OCI-LY3 (cell line): ENCODE measurements around the gene LTBP3.

Experiments used
- H2AFZ ChIP-seq: fragments of 200-600, 300-600 bp; shearing (Covaris generic); 2 replicates; pipeline ENCODE4 v1.6.0; 2014; ENCODE audit warnings: antibody characterized with exemption, low read depth, low read length
- H3K27ac ChIP-seq: fragments of 200-600, 300-600 bp; sonication (generic); 2 replicates; pipeline ENCODE4 v1.5.1; 2014; ENCODE audit warnings: mild to moderate bottlenecking, low read length, moderate library complexity, mixed read lengths
- H3K27me3 ChIP-seq: fragments of 200-600, 300-600 bp; sonication (generic); 2 replicates; pipeline ENCODE4 v1.6.1; 2014; ENCODE audit warnings: low read depth, low read length, mixed read lengths
- H3K36me3 ChIP-seq: fragments of 200-600, 300-600 bp; sonication (generic); replicated peaks from 2 replicates; pipeline ENCODE3; 2014; ENCODE audit warnings: low read depth, low read length, mixed read lengths
- H3K4me1 ChIP-seq: fragments of 300-600, 200-600 bp; sonication (generic); 2 replicates; pipeline ENCODE4 v1.6.1; 2014; ENCODE audit warnings: low read length, mixed read lengths
- H3K4me2 ChIP-seq: fragments of 200-600, 300-600 bp; sonication (generic); 2 replicates; pipeline ENCODE4 v1.6.1; 2014; ENCODE audit warnings: low read length, mixed read lengths
- H3K4me3 ChIP-seq: fragments of 300-600, 200-600 bp; sonication (generic); 2 replicates; pipeline ENCODE4 v1.5.1; 2014; ENCODE audit warnings: antibody characterized with exemption, mild to moderate bottlenecking, low read length, moderate library complexity
- H3K79me2 ChIP-seq: fragments of 300-600, 200-600 bp; shearing (Covaris generic); 2 replicates; pipeline ENCODE4 v1.6.1; 2014; ENCODE audit warnings: mild to moderate bottlenecking, low read length, mixed read lengths
- H3K9ac ChIP-seq: fragments of 300-600, 200-600 bp; shearing (Covaris generic); 2 replicates; pipeline ENCODE4 v1.6.0; 2014; ENCODE audit warnings: mild to moderate bottlenecking, low read length, moderate library complexity
- H3K9me3 ChIP-seq: fragments of 200-600, 300-600 bp; shearing (Covaris generic); 2 replicates; pipeline ENCODE4 v1.6.1; 2014; ENCODE audit warnings: low read length, mixed read lengths; ENCODE audit not compliant: insufficient read depth
- H4K20me1 ChIP-seq: fragments of 200-600, 300-600 bp; sonication (generic); 2 replicates; pipeline ENCODE4 v1.6.1; 2016; ENCODE audit warnings: low read length, mixed read lengths; ENCODE audit not compliant: insufficient read depth
- CTCF ChIP-seq: fragments of 200-600, 300-600 bp; sonication (generic); IDR thresholded peaks from 2 replicates; pipeline ENCODE4 v1.5.1; 2014; ENCODE audit warnings: antibody characterized with exemption, low read length, low read depth
- EZH2phosphoT487 ChIP-seq: fragments of 200-600 bp; shearing (Covaris generic); IDR thresholded peaks from 2 replicates; pipeline ENCODE4 v1.6.1; 2018; ENCODE audit warnings: antibody characterized with exemption, mixed run types, low read depth

Gene LTBP3

GRCh38 chr11:65537620-65538231 is 20.4 kb downstream of the LTBP3 start:
- H3K9ac ChIP-seq = no peak overlapping the region
- no peaks in the 10 kb centered on the region for H3K9me3 ChIP-seq
- H3K4me2 ChIP-seq = no peak overlapping the region
- H3K4me3 ChIP-seq = no peak overlapping the region
- H3K36me3 ChIP-seq = peaks cover 33% of the 10 kb centered on the region
- TF ChIP-seq CTCF (no peak), EZH2phosphoT487 (no peak)
- H4K20me1 ChIP-seq = no peaks in the 10 kb centered on the region
- H3K4me1 ChIP-seq = peaks cover 9% of the 10 kb centered on the region
- no peak overlapping the region for H2AFZ ChIP-seq
- H3K79me2 ChIP-seq = no peaks in the 10 kb centered on the region
- no peak overlapping the region for H3K27ac ChIP-seq
- no peaks in the 10 kb centered on the region for H3K27me3 ChIP-seq

DNA sequence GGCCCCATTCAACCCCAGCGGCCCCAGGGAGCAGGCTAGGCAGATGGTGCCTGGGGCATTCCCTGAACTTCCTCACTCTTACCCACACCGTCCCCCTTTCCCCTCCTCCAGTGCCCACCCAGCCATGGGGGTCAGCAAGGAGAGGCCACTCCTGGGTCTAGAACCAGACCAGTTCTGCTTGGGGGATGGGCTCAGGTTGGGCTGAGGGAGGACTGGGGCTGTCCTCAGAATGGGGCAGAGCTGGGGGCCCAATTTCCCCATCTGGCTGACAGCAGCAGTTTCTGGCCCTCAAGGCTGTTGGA is 20.9 kb downstream of the LTBP3 start:
- TF ChIP-seq EZH2phosphoT487 (no peak), CTCF (no peak)
- Histone ChIP-seq H3K9me3 (no peaks in the 10 kb centered on the region), H3K27me3 (no peaks in the 10 kb centered on the region), H3K36me3 (peaks cover 37% of the 10 kb centered on the region), H3K27ac (no peak overlapping the region), H2AFZ (no peak overlapping the region), H3K4me3 (no peak overlapping the region), H3K79me2 (no peaks in the 10 kb centered on the region), H3K4me2 (no peak overlapping the region), H4K20me1 (no peaks in the 10 kb centered on the region), H3K4me1 (peaks cover 9% of the 10 kb centered on the region), H3K9ac (no peak overlapping the region)

DNA sequence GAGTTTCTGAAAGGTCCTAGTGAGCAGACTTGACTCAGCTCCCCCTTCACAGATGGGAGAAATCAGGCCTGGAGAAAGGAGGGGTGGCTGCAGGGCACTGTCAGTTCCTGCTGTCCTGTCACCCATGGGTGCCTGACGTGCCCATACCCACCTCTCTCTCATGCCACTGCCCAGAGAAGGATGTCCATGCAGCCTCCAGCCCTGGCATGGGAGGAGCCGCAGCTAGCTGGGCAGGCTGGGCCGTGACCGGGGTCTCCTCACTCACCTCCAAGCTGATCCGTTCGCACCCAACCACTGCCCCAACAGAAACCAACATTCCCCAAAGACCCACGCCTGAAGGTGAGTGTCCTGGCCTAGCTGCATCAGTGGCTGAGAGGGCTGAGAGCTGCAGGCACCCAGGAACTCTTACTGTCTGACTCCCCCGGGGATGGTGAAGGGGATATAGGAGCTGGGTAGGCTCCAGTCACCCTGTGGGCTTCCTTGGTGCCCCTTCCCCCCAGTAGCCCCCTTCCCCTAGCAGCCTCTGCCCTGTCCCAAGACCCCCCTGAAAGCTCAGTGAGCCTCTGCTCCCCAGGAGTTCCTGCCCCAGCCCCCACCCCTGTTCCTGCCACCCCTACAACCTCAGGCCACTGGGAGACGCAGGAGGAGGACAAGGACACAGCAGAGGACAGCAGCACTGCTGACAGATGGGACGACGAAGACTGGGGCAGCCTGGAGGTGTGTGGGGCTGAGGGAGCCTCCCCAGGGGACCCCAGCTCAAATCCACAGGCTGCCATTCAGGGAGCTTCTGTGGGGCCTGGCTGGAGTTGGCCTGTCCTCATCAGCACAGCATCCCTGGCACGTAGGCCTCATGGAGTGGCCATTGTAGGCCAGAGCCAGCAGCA is 21.5 kb downstream of the LTBP3 start:
- Histone ChIP-seq H3K27me3 (no peaks in the 10 kb centered on the region), H3K4me1 (peaks cover 9% of the 10 kb centered on the region), H3K4me2 (no peak overlapping the region), H3K9me3 (no peaks in the 10 kb centered on the region), H3K36me3 (peaks cover 40% of the 10 kb centered on the region), H4K20me1 (no peaks in the 10 kb centered on the region), H2AFZ (no peak overlapping the region), H3K27ac (no peak overlapping the region), H3K79me2 (no peaks in the 10 kb centered on the region), H3K9ac (no peak overlapping the region), H3K4me3 (no peak overlapping the region)
- TF ChIP-seq CTCF (no peak), EZH2phosphoT487 (no peak)

- no peak overlapping the region for H3K4me3 ChIP-seq
- H3K4me1 ChIP-seq = no peaks in the 10 kb centered on the region
- H3K27me3 ChIP-seq = no peaks in the 10 kb centered on the region
- H3K9me3 ChIP-seq = no peaks in the 10 kb centered on the region
- H4K20me1 ChIP-seq = no peaks in the 10 kb centered on the region
- no peak overlapping the region for H3K27ac ChIP-seq
- no peak overlapping the region for H2AFZ ChIP-seq
- TF ChIP-seq CTCF (no peak), EZH2phosphoT487 (no peak)
- H3K79me2 ChIP-seq = no peaks in the 10 kb centered on the region
- no peak overlapping the region for H3K9ac ChIP-seq
- H3K36me3 ChIP-seq = peaks cover 54% of the 10 kb centered on the region
- no peak overlapping the region for H3K4me2 ChIP-seq
These were observed 23.1 kb downstream of the LTBP3 start for GRCh38 chr11:65535102-65535501.
